Stimulated activated CD8-positive, alpha-beta memory T cell treated with anti-CD3 and anti-CD28 coated beads, Interleukin-12 subunit alpha, Interleukin-12 subunit beta, amount 100 ng/mL, for 24 hours (primary cell): ENCODE measurements around the gene ARFGAP1.
"Not testable (repeated sequence)": the region's sequence is repeated elsewhere in the genome, so short reads cannot be mapped to it uniquely, and the experiment has no call there.

Experiments
- DNase-seq: peaks from one replicate; pipeline ENCODE4 v3.0.0-alpha.2; 2020; ENCODE audit errors: extremely low read depth

The ARFGAP1 gene

GRCh38 chr20:63290677-63291472 is 18.3 kb downstream of the ARFGAP1 start:
- DNase-seq = peak; percentile 20

GRCh38 chr20:63291811-63292210 is 19.2 kb downstream of the ARFGAP1 start:
- DNase-seq = no peak

GRCh38 chr20:63292292-63292701 is 19.7 kb downstream of the ARFGAP1 start:
- no peak for DNase-seq

DNA sequence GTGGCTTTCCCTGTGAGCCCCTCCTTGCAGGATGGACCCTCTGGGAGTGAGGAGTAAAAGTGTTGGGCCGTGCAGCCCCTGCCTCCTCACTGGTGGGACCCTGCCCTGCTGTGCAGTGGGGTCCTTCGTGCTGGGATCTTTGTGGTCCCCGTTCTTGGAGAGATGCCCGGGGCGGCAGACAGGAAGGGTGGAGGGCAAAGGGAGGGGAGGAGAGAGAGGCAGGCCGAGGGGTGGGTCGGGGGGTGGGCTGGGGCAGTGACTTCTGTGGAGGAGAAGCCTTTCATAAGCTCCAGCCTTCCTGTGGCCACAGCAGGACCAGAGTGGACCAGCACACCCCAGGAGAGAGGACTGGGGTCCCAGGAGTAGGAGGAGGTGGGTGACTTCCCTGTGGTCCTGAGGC is 20.3 kb downstream of the ARFGAP1 start, which contains the start of gene COL20A1:
Gene COL20A1, plus strand, starts transcription at position 283 of the 400 bp plus-strand sequence. CDS start 1,922 bp downstream, outside the sequence.
- no peak for DNase-seq

GRCh38 chr20:63293456-63293855 is 20.8 kb downstream of the ARFGAP1 start:
- no peak for DNase-seq

GRCh38 chr20:63293871-63294535 is 21.4 kb downstream of the ARFGAP1 start:
- no peak for DNase-seq

DNA sequence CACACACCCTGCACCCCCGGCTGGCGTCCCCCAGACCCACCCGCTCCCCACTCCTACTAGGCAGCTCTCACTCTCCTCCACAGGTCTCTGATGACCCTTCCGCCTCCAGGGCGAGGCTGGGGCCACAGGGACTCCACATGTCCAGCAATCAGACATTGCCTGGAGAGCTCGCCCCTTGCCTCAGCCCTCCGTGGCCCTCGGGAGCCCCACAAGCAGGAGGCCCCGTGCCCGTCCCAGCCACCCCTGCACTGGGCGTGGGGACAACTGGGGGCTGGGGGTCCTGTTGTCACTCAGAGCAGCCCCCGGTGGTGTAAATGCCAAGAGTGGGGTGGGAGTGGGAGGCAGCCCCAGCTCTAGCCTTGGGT is 21.9 kb downstream of the ARFGAP1 start:
- DNase-seq = no peak

- DNase-seq = no peak
Observed at GRCh38 chr20:63295018-63295417, 22.4 kb downstream of the ARFGAP1 start.

DNA sequence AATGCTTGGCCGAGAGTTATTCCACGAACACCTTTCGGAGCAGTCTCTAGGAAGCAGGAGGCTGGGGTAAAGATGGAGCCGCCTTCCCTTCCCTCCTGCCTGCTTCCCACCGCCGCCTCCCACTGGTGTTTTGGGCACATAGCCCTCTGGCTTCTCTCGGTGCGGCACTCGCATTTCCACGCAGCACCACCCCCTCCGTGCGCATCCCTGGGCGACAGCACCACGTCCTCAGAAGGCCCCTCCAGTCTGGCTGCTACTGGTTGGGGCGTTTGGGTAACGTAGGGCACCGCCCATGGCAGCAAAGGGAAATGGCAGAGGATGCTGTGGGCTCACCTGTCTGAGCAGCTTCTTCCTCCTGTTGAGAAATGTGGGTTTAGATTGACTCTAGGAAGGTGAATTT is 22.8 kb downstream of the ARFGAP1 start:
- DNase-seq = no peak

DNA sequence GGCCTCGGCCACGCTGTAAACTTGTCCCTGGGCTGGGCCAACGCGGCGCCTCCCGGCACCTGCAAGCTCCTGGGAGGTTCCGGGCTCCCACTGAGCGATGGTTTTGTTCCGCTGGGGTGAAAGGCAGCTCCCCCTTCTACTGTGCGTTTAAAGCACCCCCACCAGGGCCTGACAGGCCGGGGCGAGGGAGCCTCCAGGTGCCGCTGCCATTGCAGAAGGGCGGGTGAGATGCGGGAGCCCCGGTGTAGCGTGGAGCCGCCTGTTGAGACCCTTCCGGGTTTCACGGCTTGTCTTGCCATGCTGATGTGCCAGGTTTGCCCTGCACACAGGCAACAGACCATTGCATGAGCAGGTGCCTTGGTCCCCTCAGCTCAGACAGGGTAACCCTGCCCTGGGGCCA is 23.2 kb downstream of the ARFGAP1 start:
- DNase-seq = no peak

GRCh38 chr20:63296531-63297299 is 24.1 kb downstream of the ARFGAP1 start:
- DNase-seq = no peak

- DNase-seq = no peak
Observed at GRCh38 chr20:63297371-63297781, 24.8 kb downstream of the ARFGAP1 start.

DNA sequence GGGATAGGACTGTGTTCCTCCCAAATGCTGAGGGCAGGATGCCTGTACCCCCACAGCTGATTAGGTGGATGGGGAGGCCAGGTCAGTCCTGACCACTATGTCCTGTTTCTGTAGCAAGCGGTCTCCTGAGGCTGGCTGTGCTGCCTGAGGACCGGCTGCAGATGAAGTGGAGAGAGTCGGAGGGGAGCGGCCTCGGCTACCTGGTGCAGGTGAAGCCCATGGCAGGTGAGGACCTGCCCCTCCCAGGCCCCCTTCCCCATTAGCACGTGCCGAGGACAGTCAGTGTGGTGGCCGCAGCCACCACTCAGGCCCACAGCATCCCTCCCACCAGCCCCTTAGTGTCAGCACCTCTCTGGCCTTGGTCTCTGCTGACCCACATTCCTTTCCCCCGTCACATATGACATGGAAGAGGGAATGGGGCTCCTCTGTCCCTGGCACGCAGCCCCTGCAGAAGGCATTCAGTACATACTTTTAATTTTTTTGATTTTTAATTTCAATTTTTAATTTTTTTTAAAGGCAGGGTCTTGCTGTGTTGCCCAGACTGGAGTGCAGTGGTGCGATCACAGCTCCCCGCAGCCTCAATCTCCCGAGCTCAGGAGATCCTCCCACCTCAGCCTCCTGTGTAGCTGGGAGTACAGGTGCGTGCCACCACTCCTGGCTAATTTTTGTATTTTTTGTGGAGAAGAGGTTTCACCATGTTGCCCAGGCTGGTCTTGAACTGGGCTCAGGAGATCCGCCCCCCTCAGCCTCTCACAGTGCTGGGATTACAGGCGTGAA is 25.4 kb downstream of the ARFGAP1 start:
- no peak for DNase-seq

GRCh38 chr20:63298731-63299312 is 26.2 kb downstream of the ARFGAP1 start:
- no peak for DNase-seq

- DNase-seq = no peak
Observed at GRCh38 chr20:63301671-63302070, 29.1 kb downstream of the ARFGAP1 start.

DNA sequence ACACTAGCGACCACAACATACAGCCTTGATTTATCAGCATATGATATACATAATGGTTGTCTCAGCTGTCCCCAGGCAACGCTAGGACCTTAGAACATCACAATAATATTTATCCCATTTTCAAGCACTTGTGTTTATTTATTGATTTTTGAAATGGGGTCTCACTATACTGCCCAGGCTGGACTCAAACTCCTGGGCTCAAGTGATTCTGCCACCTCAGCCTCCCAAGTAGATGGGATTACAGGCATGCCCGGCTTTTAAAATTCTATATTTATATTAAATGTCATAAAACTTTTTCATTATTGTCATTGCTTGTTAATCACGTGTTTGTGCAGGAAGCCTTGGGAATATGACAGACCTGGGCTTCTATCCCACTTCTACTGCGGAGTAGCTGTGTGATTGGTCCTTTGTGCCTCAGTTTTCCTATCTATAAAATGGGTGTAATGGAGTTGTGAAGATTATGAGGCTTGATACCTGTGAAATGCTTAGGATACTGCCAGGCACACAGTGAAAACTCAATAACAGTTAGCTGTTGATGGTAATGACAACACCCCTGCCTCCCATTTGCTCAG is 30.6 kb downstream of the ARFGAP1 start:
- DNase-seq = no peak

- DNase-seq = no peak
Observed at GRCh38 chr20:63305393-63305792, 32.8 kb downstream of the ARFGAP1 start.

DNA sequence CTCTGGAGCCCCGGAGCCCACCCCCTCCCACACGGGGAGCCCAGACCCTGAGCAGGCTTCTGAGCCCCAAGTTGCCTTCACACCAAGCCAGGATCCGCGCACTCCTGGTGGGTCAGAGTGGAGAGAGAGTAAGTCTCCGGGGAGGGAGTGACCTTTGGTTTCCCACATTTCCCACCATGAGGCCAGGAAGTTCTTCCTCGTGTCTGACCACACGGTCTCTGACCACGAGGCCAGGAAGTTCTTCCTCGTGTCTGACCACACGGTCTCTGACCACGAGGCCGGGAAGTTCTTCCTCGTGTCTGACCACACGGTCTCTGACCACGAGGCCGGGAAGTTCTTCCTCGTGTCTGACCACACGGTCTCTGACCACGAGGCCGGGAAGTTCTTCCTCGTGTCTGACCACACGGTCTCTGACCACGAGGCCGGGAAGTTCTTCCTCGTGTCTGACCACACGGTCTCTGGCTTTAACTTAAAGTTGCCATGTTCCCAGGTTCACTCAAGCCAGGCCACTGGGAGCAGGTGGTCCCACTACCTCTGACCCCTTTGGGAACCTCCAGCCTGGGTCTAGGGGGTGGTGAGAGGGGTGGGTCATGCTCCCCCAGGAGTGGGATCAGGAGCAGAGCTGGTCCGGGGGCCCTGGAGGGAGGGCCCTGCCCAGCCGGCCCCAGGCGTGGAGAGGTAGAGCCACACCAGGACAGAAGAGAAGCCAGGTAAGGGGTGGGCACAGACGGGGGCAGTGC is 33.5 kb downstream of the ARFGAP1 start:
- not testable (repeated sequence) for DNase-seq

DNA sequence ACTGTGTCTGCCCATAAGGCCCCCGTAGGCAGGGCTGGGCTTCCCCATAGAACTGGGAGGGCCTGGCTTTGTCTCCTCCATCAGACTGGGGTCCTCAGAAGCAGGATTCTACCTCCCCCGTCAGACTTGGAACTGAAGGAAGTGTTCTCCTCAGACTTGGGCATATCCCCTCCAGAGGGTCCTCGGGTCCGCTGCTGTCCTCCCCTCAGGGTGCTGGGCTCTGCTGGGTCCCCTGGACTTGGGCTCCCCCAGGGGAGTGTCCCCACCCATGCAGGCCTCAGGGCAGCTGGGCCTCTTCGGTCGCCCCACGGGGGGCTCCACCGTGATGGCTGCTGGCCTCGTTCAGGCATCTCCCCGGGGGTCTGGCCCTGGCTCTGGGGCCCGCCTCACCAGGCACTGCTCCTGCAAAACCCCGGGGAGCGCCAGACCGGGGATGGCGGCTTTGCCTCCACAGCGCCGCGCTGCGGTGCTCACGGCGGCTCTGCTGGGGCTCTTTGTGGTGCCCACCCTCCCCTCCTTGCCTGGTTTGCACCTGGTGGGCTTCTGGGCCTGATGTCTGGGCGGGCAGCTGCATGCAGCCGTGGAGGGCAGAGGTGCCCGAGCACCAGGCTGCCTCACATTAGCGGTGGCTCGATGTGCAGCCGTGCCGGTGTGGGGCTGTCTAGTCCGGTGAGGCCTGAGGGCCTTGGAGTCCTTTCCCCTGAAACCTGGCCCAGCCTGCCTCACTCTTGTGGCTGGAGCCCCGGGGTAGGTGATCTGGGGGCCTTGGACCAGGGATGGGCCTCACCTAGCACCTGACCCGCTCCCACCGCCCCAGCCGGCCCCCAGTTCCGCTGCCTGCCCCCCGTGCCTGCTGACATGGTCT is 34.3 kb downstream of the ARFGAP1 start:
- DNase-seq = no peak
